KOPT-K1 (cell line): ENCODE data around the gene ALPI.

Source experiments
- H3K27ac ChIP-seq: fragments of 200-600 bp; sonication (generic); 2 replicates; pipeline ENCODE4 v1.5.1; 2016; ENCODE audit warnings: antibody characterized with exemption, mild to moderate bottlenecking, low read depth, low read length; ENCODE audit not compliant: poor library complexity, severe bottlenecking
- H3K36me3 ChIP-seq: fragments of 200-600 bp; sonication (generic); 2 replicates; pipeline ENCODE4 v1.5.1; 2017; ENCODE audit warnings: antibody characterized with exemption, mild to moderate bottlenecking, low read length, moderate library complexity; ENCODE audit not compliant: insufficient read depth
- H3K9me3 ChIP-seq: fragments of 200-600 bp; sonication (generic); 2 replicates; pipeline ENCODE4 v1.5.1; 2017; ENCODE audit warnings: antibody characterized with exemption, low read length, mild to moderate bottlenecking; ENCODE audit not compliant: insufficient read depth, poor library complexity, severe bottlenecking

The ALPI gene

DNA sequence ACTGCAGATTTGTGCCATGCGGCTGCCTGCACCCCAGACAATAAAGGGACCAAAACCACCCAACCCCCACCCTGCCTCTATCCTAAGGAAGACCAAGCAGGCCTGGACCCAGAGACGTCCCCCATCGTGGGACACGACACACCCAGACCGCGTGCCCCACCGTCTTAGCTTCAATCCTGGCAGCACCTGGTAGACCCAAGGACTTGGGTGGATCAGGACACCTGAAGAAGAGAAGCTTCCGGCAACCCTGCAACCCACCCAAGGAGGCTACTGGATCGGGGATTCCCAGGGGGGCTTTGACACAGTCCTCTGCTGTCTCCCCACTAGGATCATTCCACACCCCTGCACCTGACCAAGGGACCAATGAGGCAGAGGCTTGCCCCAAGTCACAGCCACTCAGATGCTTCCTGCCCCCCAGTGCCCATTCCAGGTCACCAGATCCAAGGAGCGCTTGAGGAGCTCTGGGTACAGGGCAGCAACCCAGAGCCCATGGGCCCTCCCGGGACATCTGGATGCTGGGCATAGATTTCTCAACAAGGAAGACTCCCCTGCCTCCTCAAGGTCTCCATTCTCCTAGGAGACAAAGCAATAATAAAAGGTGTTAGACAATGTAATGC lies 3.6 kb downstream of the ALPI start:
- Histone ChIP-seq H3K27ac (no peak overlapping the region), H3K9me3 (no peaks in the 10 kb centered on the region), H3K36me3 (no peaks in the 10 kb centered on the region)

DNA sequence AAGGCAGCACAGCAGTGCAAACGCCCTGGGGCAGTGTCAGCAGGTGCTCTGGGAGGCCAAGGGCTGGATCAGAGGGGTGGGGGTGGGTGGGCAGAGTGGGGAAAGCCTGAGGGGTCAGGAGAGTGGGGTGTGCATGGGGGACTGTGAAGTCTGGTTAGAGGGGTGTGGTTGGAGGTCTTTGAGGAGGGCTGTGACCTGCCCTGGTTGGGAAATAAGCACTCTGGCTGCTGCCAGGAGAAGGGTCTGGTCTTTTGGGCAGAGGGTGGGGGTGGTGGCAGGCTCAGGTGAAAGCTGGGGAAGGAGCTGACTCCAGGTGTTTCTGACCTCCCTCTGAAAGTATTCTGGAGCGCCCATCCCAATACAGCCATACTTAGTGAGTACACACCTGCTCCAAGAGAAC lies 4.2 kb downstream of the ALPI start:
- Histone ChIP-seq H3K36me3 (no peaks in the 10 kb centered on the region), H3K27ac (no peak overlapping the region), H3K9me3 (no peaks in the 10 kb centered on the region)

DNA sequence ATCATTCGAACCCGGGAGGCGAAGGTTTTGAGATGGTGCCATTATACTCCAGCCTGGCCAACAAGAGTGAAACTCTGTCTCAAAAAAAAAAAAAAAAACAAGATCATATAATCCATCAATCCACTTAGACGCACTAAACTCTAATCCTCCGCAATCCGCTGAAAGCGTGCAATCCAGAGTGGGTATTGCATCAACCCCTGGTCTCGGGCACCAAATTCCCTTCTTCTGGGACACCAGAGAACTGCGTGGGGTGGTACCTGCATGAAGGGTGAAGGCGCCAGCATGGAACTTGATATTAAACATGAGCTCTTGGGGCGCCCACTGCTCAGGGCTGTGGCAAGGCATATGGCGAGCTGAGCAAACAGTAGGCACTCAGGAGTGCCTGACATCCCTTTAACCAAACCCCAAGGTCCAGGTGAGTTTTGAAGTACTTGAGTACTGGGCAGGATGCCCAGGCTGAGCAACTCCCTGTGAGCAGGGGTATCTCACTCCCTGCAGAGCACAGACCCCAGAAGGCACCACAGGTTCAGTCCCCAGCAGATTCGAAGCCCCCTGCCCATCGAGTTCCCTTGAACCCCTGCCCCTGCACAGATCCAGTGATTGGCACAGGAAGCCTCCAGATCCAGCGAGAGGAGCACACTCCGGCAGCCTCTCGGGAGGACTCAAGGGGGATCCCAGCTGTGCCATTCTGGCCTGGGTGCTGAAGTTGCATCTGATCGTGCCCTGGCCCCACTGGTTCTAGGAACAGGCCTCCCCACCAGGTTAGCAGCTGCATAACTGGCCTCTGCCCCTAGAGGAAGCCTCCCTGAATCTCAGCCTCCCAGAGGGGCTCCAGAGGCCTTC lies 8.0 kb downstream of the ALPI start:
- Histone ChIP-seq H3K9me3 (no peaks in the 10 kb centered on the region), H3K27ac (no peak overlapping the region), H3K36me3 (no peaks in the 10 kb centered on the region)

DNA sequence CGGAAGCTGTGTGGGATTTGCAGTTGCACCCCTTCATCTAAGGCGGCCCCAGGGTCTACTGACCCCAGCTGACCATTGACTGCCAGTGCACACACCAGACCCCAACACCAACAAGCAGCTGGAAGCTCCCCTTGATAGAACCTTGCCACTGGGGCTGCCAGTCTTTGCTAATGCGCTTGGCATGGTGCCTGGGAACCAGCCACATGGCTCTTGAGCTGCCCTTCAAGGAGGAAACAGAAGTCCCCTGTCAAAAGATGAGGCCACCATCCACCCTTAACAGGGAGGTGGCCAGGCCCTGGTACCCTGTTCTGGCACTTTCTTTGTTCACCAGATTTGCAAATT lies 8.6 kb downstream of the ALPI start:
- H3K36me3 ChIP-seq, result no peaks in the 10 kb centered on the region
- no peaks in the 10 kb centered on the region for H3K9me3 ChIP-seq
- H3K27ac ChIP-seq, result no peak overlapping the region

DNA sequence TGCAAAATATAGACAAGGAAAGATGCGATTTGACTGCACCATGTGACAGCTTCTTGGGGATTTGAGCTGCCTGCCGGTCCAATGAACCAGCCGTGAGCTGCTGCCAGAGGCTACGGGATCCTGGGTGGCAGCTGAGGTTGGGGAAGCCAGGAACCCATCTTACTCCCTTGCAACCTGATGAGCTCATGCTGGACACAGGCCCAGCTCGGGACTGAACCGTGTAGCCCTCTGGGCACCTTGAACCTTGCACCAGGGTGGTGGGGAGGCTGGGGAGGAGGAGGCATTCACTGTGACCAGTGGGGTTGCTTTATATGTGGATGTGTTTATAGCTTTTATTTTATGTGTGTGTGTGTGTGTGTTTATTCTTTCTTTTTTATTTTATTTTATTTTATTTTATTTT lies 9.1 kb downstream of the ALPI start:
- no peak overlapping the region for H3K27ac ChIP-seq
- H3K9me3 ChIP-seq, result no peaks in the 10 kb centered on the region
- H3K36me3 ChIP-seq, result no peaks in the 10 kb centered on the region

DNA sequence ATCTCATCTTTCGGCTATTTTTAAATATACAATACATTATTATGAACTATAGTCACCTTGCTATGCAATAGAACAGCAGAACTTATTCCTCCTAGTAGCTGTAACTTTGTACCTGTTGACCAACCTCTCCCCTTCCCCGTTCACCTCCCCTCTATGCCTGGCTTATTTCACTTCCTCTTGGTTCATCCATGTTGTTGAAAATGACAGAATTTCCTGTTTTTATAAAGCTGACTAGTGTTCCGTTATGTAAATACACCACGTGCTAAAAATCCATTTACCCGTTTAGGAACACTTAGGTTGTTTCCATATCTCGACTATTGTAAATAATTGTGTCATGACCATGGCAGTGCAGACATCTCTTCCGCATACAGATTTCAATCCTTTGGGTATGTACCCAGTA lies 10.3 kb downstream of the ALPI start:
- Histone ChIP-seq H3K9me3 (no peaks in the 10 kb centered on the region), H3K27ac (no peak overlapping the region), H3K36me3 (no peaks in the 10 kb centered on the region)

DNA sequence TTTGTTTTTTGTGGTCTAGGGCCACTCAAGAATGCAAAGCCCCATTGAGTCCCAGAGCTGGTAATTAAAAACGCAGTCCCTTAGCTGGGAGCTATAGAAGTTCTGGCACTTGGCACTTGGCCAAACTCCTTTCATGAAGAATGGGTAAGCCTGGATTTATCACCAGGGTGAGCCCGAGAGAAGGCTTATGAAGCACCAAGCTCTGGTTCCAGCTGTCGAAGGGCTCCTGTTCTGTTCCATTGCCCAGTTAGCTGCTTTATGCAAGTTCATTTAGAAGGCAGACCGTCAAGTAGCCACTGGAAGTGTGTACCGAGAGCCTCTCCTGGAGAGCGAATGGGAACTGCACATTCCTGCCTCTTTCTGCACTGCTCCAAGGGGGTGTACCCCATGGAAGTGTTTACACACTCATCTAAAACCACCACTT lies 17.5 kb downstream of the ALPI start:
- H3K36me3 ChIP-seq, result no peaks in the 10 kb centered on the region

DNA sequence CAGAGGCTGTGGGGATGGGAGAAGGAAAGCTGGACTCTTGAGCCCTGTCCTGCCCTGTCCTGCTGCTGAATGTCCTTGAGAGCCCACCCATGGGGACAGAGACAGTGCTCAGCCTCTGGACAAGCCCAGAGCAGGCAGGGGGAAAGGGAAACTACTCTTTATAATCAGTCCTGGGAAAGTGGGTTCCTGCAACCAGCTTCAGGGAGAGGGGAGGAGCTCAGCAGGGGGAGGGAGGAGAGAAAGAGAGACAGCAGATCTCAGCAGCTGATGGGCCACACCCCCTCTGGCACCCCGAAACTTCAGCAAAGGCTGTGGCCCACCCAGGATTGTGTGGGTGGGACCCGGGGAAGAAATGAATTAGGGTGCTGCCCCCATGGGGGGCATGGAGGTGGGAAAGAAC lies 20.1 kb downstream of the ALPI start:
- no peaks in the 10 kb centered on the region for H3K36me3 ChIP-seq
- H3K27ac ChIP-seq, result no peak overlapping the region
- peaks cover 11% of the 10 kb centered on the region for H3K9me3 ChIP-seq

More for the DNA sequence above, 17.5 kb downstream of the ALPI start:
- Histone ChIP-seq H3K27ac (no peak overlapping the region), H3K9me3 (peaks cover 11% of the 10 kb centered on the region)

DNA sequence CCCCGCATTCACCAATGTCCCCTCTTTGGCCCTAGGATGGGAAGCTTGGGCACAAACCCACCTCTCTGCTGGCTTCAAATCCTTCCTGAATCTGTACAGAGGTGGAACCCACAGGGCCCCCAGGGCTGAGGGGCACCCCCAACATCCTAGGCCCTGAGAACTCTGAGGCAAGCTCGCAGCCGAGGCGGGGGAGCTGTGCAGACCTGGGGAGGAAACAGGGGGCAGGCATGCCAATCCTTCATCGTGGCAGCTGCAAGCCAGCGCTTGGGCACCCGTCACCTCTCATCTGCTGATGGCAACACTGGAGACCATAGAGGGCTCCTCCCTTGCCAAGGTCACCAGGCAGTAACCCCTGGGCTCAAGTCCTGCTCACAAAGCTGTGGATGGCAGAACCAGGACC lies 20.8 kb downstream of the ALPI start:
- Histone ChIP-seq H3K36me3 (no peaks in the 10 kb centered on the region), H3K9me3 (peaks cover 11% of the 10 kb centered on the region)

DNA sequence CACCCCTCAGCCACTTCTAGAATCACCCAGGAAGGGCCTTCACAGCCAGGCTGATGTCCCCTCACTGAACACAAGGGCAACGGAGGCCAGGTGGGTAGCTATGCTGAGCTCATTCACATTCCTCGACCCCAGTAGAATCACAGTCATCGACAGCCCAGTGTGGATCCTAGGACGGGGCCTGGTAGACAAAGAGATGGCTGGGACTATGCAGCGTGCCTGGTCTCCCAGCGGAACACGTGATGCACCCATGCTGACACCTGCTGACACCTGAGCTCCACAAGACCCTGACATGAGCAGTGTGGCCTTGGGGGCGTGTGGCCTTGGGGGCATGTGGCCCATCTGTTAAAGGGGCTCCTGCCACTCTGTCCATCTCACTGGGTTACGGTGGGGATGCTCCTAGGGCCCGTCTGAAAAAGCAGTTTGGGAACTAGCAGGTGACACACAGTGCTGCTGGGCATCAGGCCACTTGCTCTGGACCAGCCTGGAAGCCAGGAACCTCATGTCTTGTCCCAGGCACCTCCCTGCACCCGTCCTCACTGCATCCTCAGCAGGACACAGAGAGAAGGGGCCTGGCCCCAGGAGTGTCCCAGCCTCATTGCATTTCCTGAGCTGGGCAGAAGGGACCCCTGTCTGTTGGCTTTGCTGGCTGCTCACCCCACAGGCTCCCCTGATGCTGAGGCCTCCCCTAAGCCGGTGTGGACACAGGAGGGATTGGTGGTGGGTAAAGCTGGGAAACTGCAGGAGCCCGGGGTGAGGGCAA lies 22.0 kb downstream of the ALPI start:
- no peak overlapping the region for H3K27ac ChIP-seq
- no peaks in the 10 kb centered on the region for H3K36me3 ChIP-seq
- H3K9me3 ChIP-seq, result peaks cover 2% of the 10 kb centered on the region

More for the DNA sequence above, 20.8 kb downstream of the ALPI start:
- H3K27ac ChIP-seq, result no peak overlapping the region

DNA sequence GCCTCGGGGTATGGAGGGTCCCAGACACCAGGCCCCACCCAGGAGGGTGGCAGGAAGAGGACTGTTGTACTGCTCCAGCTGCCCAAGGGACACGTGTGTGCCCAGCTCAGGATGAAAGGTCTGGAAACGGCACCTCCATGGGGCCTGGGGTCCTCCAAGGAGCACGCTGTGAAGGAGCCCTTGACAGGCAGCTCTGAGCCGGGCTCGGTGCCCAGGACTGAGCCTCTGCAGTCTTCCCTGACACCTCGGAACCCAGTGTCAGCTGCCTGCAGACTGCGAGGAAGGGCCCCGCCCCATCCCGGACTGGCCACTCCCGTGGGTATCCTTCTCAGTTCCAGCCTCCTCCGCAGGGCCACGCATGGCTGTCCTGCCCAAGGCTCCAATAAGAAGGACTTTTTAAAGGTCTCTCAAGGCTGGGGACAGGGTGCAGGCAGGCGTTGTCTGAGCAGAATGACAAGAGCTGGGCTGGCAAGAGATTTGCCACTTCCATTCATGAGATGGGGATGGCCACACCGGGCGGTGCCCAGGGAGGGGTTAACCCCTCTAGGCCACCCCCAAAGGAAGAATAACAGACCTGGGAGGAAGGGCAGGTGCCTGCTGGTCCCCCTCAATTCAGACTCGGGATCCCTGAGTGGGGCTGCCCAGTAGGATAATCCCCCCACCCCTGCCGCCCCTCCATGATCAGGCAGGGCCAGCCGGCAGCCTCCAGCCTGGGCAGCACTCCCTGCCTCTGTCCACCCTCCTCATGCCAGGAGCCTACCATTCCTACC lies 22.8 kb downstream of the ALPI start:
- Histone ChIP-seq H3K9me3 (no peaks in the 10 kb centered on the region), H3K36me3 (no peaks in the 10 kb centered on the region), H3K27ac (no peak overlapping the region)

DNA sequence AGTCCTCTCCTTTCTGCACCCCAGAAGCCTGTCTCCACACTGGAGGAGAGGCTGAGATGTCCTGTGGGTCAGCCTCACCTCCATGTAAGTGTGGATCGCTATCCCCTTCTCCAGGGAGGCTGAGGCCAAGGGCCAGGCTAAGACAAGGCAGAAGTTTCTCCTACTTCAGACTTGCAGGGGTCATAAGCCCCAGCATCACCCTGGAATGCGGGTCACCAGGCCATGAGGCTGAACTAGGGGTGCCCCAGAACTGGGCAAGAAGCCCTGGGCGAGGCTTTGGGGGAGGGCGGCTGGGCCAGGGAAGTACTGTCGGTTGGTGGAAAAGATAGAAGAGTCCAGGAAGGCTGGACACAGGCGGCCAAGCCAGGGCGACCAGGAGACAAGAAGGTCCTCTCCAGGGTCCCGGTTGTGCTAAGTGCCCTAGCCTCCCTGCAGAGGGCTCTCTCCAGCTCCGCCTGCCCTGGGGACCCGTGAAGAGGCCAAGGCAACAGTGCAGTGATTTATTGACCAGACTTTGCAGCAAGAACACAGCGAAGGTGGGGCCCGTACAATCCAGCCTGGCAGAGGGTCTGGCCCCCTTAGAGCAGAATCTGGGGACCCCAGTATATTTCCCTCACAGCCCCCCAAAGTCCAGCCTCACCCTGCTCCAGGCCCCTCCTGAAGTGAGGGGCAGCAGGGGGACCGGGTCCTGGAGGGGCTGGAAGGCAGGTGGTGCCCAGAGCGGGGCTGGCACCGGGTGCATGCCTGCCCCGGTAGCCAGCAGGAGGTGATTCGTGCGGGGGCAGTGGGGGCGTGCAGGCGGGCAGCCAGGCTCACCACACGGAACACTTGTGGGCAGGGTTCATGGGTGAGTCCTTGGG lies 23.6 kb downstream of the ALPI start:
- no peaks in the 10 kb centered on the region for H3K36me3 ChIP-seq
- no peak overlapping the region for H3K27ac ChIP-seq
- H3K9me3 ChIP-seq, result no peaks in the 10 kb centered on the region

DNA sequence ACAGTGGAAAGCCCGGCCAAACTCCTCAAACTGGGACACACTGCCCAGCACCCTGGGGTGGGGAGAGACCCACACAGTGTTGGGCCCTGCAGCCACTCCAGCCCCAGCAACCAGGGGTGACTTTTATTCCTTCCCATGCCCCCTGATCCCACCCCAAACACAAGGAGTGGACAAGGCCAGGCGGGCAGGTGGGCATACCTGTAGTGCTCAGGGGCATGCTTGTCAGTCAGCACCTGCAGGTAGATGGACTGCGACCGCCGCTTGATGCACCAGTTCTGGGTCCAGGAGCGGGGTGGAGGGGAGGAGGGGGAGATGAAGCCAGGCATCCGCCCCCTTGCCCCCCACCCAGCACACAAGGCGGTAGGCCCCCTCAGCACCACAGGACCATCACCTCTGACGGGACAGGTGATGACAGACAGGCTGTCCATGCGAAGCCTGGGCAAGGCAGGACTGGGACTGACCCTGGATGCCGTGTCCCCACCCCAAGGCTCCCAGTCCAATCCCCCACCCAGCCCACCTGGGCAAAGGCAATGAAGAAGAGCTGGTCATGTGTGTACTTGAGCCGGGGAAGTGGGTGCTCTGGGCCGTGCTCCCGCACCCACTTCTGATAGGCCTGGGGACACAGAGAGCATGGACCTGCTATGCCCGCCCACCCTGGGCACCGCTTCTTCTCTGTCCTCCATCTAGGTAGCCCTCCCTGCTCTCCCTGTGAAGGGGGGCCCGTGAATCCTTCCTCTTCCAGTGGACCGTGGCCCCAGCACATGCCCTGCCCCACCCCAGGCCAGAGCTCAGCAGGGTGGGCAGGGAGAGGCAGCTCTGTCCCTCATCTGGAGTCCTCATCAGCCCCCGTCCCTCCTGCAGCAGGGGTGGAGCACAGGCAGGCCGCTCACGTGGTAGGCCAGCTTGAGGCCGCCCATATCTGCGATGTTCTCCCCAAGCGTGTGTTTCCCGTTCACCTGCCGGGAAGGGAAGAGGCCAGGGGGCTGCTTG lies 24.5 kb downstream of the ALPI start:
- H3K27ac ChIP-seq, result no peak overlapping the region
- no peaks in the 10 kb centered on the region for H3K36me3 ChIP-seq
- no peaks in the 10 kb centered on the region for H3K9me3 ChIP-seq
